ELF-1 (cell line): ENCODE data around the gene USP9Y.

Experiments
- DNase-seq: peaks from one replicate; pipeline ENCODE4 v3.0.0-alpha.2; 2016; ENCODE audit warnings: low read depth, low spot score

The USP9Y gene

DNA sequence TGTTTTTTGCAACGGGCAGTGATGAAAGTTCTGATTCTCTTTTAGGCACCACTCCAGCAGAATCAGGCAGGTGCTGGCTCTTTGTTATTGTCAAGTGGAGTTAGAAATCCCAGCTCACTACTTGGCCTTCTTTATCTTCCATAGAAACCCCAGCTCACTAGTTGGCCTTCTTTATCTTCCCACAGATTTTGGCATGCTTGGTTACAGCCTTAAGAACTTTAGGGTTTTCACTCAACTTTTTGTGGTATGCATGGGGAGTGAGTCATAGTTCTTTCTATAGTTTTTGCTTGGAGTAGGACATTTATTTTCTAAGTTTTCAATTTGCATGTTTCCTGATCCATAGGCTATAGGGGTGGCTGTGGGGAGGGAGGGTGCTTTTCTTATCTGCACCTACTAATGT, 55.0 kb downstream of the USP9Y start:
- no peak for DNase-seq

DNA sequence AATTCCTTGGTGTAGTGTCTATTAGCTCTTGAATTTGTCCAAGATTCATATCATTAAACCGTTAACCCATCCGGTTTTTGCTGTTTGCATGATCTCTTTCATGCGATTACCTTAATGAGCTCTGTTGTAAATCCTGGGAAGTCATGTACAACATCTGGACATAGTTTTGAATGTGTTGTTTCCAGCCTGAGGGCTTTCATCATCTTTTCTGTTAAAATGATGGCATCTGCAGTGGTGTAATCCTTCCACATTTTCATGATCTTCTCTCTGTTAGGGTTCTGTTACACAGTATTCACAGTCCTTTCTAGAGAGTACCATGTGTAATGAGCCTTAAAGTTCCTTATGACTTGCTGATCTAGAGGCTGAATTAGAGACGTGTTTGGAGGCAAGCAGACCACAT, 64.9 kb downstream of the USP9Y start:
- no peak for DNase-seq

- DNase-seq, result no peak
These were observed 83.5 kb downstream of the USP9Y start for GRCh38 chrY:12784521-12784920.

DNA sequence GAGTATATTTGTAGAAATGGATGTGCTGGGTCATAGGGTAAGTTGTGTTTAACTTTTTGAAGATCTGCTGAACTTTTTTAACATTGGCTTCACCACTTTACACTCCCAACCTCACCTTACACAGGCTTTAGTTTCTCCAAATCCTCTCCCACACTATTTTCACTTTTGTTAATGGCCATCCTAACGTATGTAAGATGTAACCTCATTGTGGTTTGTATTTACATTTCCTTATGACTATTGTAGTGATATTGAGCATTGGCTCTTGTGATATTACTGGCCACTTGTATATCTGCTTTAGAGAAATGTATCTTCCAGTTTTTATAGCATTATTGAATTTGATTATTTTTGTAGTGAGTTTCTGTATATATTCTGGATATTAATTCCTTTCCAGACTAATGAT, 93.0 kb downstream of the USP9Y start:
- no peak for DNase-seq

DNA sequence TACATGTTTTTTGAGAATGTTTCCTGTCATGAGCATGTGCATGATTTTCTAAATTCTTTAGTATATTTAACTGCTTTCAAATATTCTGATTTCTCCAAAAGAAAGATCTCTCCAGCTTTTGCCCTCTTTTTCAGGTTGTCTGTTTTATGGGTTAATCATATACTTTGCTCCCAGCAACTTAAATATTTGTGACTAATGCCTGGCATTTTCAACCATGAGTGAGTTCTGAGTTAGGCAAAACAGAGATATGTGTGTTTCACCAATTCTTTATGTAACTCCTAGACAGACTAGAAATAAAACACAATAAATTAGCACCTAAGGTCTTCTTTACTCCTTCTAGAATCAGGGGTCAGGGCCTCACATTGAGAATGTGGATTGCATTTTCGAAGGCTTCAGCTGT, 107.0 kb downstream of the USP9Y start:
- no peak for DNase-seq

- DNase-seq, result no peak
These were observed 108.0 kb downstream of the USP9Y start for GRCh38 chrY:12809034-12809433.

DNA sequence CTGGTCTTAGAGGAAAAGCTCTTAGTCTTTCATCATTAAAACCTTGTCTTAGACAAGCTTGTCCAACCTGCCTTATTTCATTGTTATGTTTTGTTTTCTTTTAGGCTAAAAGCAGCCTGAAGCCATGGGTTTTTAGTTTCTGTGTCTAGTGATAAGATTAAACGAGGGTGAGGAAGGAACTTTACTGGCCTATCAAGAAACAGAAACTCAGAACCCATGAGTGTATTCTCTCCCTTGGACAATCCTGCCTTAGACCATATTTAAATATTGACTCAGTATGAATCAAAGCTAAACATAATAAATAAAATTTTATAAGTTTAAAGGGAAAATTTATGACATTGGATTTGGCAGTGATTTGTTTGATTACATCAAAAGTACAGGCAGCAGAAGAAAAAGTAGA, 122.4 kb downstream of the USP9Y start:
- DNase-seq, result no peak

GRCh38 chrY:12826791-12827190, 125.8 kb downstream of the USP9Y start:
- DNase-seq, result no peak

DNA sequence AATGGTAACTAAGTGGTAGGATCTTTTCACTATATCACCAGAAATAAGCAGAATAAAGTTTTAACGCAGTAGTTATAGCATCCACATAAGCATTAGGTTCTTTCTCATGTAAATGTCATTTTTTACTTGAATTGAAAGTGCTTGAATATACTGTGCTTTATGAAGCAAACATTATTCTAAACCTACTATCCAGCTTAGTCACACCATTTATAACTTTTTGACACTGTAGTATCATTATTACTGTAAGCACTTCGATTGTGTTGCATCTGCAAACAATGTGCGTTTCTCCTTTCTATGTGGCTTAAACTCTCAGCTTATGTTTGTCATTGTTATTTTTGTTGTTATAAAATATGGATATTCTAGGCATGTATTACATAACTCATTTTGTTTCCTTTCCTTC, 132.3 kb downstream of the USP9Y start:
- no peak for DNase-seq

DNA sequence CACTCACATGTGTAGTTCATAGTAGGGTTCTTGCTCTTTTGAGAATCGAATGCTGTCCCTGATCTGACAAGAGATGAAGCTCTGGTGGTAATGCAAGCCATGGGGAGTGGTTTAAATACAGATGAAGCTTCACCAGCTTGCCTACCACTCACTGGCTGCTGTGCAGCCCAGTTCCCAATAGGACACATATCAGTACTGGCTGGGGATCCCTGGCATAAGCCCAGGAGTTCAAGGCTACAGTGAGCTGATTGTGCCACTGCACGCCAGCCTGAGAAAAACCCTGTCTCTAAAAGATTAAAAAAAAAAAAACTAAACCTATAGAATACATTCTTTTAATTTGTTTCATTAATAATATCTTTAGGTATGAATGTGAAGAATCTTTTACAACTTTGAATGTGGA, 136.5 kb downstream of the USP9Y start:
- DNase-seq, result no peak

- no peak for DNase-seq
These were observed 140.3 kb downstream of the USP9Y start for GRCh38 chrY:12841368-12841767.

DNA sequence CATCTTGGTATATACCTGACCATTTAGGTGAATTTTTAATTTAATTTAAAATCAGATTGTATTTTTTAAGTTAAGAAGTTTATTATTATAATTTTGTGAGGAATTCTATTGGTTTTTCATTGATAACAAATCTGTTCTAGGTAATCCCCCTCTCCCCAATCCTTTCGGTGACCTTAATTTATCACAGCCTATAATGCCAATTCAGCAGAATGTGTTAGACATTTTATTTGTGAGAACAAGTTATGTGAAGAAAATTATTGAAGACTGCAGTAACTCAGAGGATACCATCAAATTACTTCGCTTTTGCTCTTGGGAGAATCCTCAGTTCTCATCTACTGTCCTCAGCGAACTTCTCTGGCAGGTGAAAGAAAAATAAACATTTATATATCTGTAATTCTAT, 145.8 kb downstream of the USP9Y start:
- DNase-seq, result no peak

DNA sequence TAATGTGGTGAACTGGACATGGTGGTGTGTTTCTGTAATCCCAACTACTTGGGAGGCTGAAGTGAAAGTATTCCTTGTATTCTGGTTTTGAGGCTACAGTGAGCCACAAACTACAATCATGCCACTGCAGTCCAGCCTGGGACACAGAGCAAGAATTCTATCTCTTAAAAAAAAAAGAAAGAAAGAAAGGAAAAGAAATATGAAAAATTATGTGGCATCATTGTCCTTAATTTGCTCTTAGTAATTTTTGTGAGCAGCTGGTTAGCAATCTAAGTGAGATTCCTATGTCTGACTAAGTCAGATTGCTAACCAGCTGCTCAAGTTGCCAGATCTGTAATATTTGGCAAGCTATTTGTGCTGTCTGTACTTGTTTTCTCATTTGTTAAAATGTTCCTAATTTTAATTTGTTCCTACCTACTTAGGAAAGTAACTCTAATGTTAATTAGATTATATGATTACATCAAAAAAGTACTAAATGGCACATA, 154.8 kb downstream of the USP9Y start:
- DNase-seq, result no peak

- DNase-seq, result no peak
These were observed 166.9 kb downstream of the USP9Y start for GRCh38 chrY:12867960-12868359.

DNA sequence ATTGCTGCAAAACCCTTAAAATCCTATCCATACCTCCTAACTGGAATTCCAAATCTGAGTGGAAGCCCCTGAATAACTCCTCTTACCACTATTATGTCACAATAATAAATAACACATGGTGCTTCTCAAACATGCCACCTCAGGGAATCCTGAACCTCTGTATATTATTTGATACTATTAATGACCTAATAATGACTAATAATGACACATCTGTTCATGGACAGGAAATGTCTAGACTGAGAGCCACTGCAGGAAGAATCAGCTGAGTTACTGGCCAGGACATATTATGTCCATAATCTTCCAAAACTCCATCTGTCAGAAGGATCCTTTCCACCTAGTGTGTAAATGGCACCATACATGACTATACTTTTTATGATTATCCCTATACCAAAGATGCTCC, 195.9 kb downstream of the USP9Y start:
- no peak for DNase-seq

GRCh38 chrY:12898604-12899003, 197.6 kb downstream of the USP9Y start:
- DNase-seq, result no peak

GRCh38 chrY:12904618-12905516, 203.8 kb downstream of the USP9Y start, which contains the start of gene DDX3Y:
DDX3Y (plus strand) TSS chrY:12904868; CDS start chrY:12904937, 69 bp downstream.
- no peak for DNase-seq

- DNase-seq, result no peak
These were observed 204.5 kb downstream of the USP9Y start for GRCh38 chrY:12905517-12905872.

DNA sequence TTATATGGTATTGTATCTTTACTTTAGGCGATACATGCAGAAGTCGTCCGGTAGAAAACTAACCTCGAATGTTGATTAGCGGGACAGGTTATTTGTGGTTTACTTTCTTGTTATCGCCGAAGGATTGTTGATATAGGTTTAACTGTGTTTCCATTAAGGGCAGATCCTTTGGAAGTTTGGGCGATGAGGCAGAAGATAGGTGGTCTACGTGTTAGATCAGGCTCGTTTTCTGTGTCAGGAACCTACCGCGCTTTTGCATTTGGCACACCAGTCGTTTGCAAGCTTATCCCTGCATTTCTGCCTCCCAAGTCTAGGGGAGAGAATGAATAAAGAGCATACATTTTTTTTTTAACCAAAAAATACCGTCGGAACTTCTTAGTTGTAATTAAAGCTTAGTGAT, 204.9 kb downstream of the USP9Y start:
- DNase-seq, result no peak
